Neural progenitor cell (in vitro differentiated cells): ENCODE measurements around the gene MYOF. TPM values are rescaled to one million over a fixed set of nuclear protein-coding genes. Genes with fewer than 3 reads are reported as not detected.
"Not testable (repeated sequence)": the region's sequence is repeated elsewhere in the genome, so short reads cannot be mapped to it uniquely, and the experiment has no call there.

ENCODE experiments used
- DNase-seq: peaks from one replicate; pipeline ENCODE4 v3.0.0-alpha.2; 2016; ENCODE audit warnings: low spot score
- H2AFZ ChIP-seq: fragments of 200-600 bp; sonication (generic); replicated peaks from 2 replicates; pipeline ENCODE4 v1.6.1; 2016; ENCODE audit warnings: antibody characterized with exemption
- H3F3A ChIP-seq: fragments of 200-600 bp; sonication (generic); 2 replicates; pipeline ENCODE4 v1.6.1; 2016; ENCODE audit warnings: antibody characterized with exemption, low read depth
- H3K27ac ChIP-seq: fragments of 200-600 bp; sonication (generic); 2 replicates; pipeline ENCODE4 v1.5.1; 2016; ENCODE audit warnings: mild to moderate bottlenecking
- H3K27me3 ChIP-seq: fragments of 200-600 bp; sonication (generic); 2 replicates; pipeline ENCODE4 v1.6.1; 2016; ENCODE audit warnings: mild to moderate bottlenecking, moderate library complexity
- H3K36me3 ChIP-seq: fragments of 200-600 bp; sonication (generic); 2 replicates; pipeline ENCODE4 v1.5.1; 2016
- H3K4me1 ChIP-seq: fragments of 200-600 bp; sonication (generic); 2 replicates; pipeline ENCODE4 v1.6.1; 2016; ENCODE audit warnings: mixed run types
- H3K4me2 ChIP-seq: fragments of 200-600 bp; sonication (generic); 2 replicates; pipeline ENCODE4 v1.6.1; 2016
- H3K4me3 ChIP-seq: fragments of 200-600 bp; sonication (generic); 2 replicates; pipeline ENCODE4 v1.5.1; 2016
- H3K79me2 ChIP-seq: fragments of 200-600 bp; sonication (generic); 2 replicates; pipeline ENCODE4 v1.6.1; 2016; ENCODE audit warnings: low read depth
- H3K9ac ChIP-seq: fragments of 200-600 bp; sonication (generic); 2 replicates; pipeline ENCODE4 v1.6.1; 2016
- H3K9me3 ChIP-seq: fragments of 200-600 bp; sonication (generic); 2 replicates; pipeline ENCODE4 v1.5.1; 2016; ENCODE audit warnings: low read depth
- H4K20me1 ChIP-seq: fragments of 200-600 bp; sonication (generic); 2 replicates; pipeline ENCODE4 v1.6.1; 2016; ENCODE audit warnings: low read depth
- H3K27ac Mint-ChIP-seq: 3 replicates; pipeline ENCODE4 v1.8.0; 2021; ENCODE audit warnings: mixed read lengths
- H3K27me3 Mint-ChIP-seq: 2 replicates; pipeline ENCODE4 v1.8.0; 2022; ENCODE audit warnings: low read depth, mild to moderate bottlenecking, inconsistent platforms, moderate library complexity, mixed read lengths; ENCODE audit not compliant: insufficient read depth
- H3K36me3 Mint-ChIP-seq: 3 replicates; pipeline ENCODE4 v1.8.0; 2021; ENCODE audit warnings: mixed read lengths
- H3K4me1 Mint-ChIP-seq: 3 replicates; pipeline ENCODE4 v1.8.0; 2021; ENCODE audit warnings: mixed read lengths
- H3K4me3 Mint-ChIP-seq: 3 replicates; pipeline ENCODE4 v1.8.0; 2021; ENCODE audit warnings: mild to moderate bottlenecking, moderate library complexity, mixed read lengths
- H3K9me3 Mint-ChIP-seq: 3 replicates; pipeline ENCODE4 v1.8.0; 2020; ENCODE audit warnings: mixed read lengths
- EZH2 ChIP-seq: fragments of 200-600 bp; sonication (generic); IDR thresholded peaks from 2 replicates; pipeline ENCODE4 v1.6.1; 2017; ENCODE audit warnings: antibody characterized with exemption, mild to moderate bottlenecking, moderate library complexity
- EZH2phosphoT487 ChIP-seq: fragments of 200-600 bp; sonication (generic); IDR thresholded peaks from 2 replicates; pipeline ENCODE4 v1.6.1; 2017; ENCODE audit warnings: antibody characterized with exemption
- total RNA-seq: library from RNA; depleted of rRNA; stranded (reverse); fragments of >200 nt; gene quantifications from 2 replicates; pipeline ENCODE4 v1.2.3, GENCODE V29; 2015; ENCODE audit warnings: low replicate concordance
- TF ChIP-seq, protein P1 (sequence below): fragments of 200-600 bp; sonication (generic); IDR thresholded peaks from 2 replicates; pipeline ENCODE4 v1.5.1; 2017; ENCODE audit warnings: antibody characterized with exemption, mild to moderate bottlenecking

Gene MYOF
- total RNA-seq, 1 donor from 2014 or later = 1.6 TPM

- H3K4me3 ChIP-seq = no peak overlapping the region
- H3K4me2 ChIP-seq = no peak overlapping the region
- H3K9me3 ChIP-seq = no peaks in the 10 kb centered on the region
- H3K4me3 Mint-ChIP-seq = no peak overlapping the region
- no peak overlapping the region for H3K9ac ChIP-seq
- H3K36me3 Mint-ChIP-seq = no peaks in the 10 kb centered on the region
- no peak overlapping the region for H2AFZ ChIP-seq
- H3K27me3 Mint-ChIP-seq = no peaks in the 10 kb centered on the region
- DNase-seq = no peak
- peaks cover 5% of the 10 kb centered on the region for H3K4me1 ChIP-seq
- H3F3A ChIP-seq = no peaks in the 10 kb centered on the region
- no peak overlapping the region for H3K27ac ChIP-seq
- H3K4me1 Mint-ChIP-seq = peaks cover 31% of the 10 kb centered on the region
- H3K9me3 Mint-ChIP-seq = peaks cover 4% of the 10 kb centered on the region
- peak overlapping the region; percentile 82 for H3K27ac Mint-ChIP-seq
- H3K36me3 ChIP-seq = no peaks in the 10 kb centered on the region
- TF ChIP-seq EZH2phosphoT487 (no peak), EZH2 (no peak)
- TF ChIP-seq, protein P1, sequence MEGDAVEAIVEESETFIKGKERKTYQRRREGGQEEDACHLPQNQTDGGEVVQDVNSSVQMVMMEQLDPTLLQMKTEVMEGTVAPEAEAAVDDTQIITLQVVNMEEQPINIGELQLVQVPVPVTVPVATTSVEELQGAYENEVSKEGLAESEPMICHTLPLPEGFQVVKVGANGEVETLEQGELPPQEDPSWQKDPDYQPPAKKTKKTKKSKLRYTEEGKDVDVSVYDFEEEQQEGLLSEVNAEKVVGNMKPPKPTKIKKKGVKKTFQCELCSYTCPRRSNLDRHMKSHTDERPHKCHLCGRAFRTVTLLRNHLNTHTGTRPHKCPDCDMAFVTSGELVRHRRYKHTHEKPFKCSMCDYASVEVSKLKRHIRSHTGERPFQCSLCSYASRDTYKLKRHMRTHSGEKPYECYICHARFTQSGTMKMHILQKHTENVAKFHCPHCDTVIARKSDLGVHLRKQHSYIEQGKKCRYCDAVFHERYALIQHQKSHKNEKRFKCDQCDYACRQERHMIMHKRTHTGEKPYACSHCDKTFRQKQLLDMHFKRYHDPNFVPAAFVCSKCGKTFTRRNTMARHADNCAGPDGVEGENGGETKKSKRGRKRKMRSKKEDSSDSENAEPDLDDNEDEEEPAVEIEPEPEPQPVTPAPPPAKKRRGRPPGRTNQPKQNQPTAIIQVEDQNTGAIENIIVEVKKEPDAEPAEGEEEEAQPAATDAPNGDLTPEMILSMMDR = no peak
- H3K79me2 ChIP-seq = no peaks in the 10 kb centered on the region
- no peaks in the 10 kb centered on the region for H4K20me1 ChIP-seq
- no peaks in the 10 kb centered on the region for H3K27me3 ChIP-seq
Measured at GRCh38 chr10:93471110-93471651, 11.0 kb downstream of the MYOF start.

- no peaks in the 10 kb centered on the region for H3K79me2 ChIP-seq
- no peaks in the 10 kb centered on the region for H3K9me3 ChIP-seq
- H2AFZ ChIP-seq = no peak overlapping the region
- no peak for DNase-seq
- peaks cover 5% of the 10 kb centered on the region for H3K4me1 ChIP-seq
- H3K27me3 Mint-ChIP-seq = peaks cover 2% of the 10 kb centered on the region
- TF ChIP-seq EZH2phosphoT487 = no peak
- TF ChIP-seq, protein P1 = no peak
- TF ChIP-seq EZH2 = no peak
- H3K9me3 Mint-ChIP-seq = peaks cover 4% of the 10 kb centered on the region
- H3K36me3 ChIP-seq = no peaks in the 10 kb centered on the region
- H3K4me3 Mint-ChIP-seq = no peak overlapping the region
- no peaks in the 10 kb centered on the region for H4K20me1 ChIP-seq
- no peaks in the 10 kb centered on the region for H3K27me3 ChIP-seq
- H3F3A ChIP-seq = no peaks in the 10 kb centered on the region
- peak overlapping the region; percentile 37 for H3K27ac Mint-ChIP-seq
- no peak overlapping the region for H3K4me2 ChIP-seq
- peaks cover 37% of the 10 kb centered on the region for H3K4me1 Mint-ChIP-seq
- no peaks in the 10 kb centered on the region for H3K36me3 Mint-ChIP-seq
- no peak overlapping the region for H3K4me3 ChIP-seq
- H3K9ac ChIP-seq = no peak overlapping the region
- no peak overlapping the region for H3K27ac ChIP-seq
Measured at GRCh38 chr10:93469454-93469853, 12.7 kb downstream of the MYOF start.

- Histone ChIP-seq H3K36me3 (no peaks in the 10 kb centered on the region), H3K4me1 (peaks cover 2% of the 10 kb centered on the region), H2AFZ (no peak overlapping the region), H3K4me2 (no peak overlapping the region), H3K79me2 (no peaks in the 10 kb centered on the region), H3K9ac (no peak overlapping the region), H3K9me3 (no peaks in the 10 kb centered on the region), H3K27me3 (no peaks in the 10 kb centered on the region), H3K27ac (no peak overlapping the region), H3K4me3 (no peak overlapping the region), H3F3A (no peaks in the 10 kb centered on the region), H4K20me1 (no peaks in the 10 kb centered on the region)
- Mint-ChIP-seq H3K9me3 (peaks cover 4% of the 10 kb centered on the region), H3K27ac (peak overlapping the region; percentile 93), H3K27me3 (peaks cover 2% of the 10 kb centered on the region), H3K4me1 (peaks cover 35% of the 10 kb centered on the region), H3K36me3 (no peaks in the 10 kb centered on the region), H3K4me3 (no peak overlapping the region)
- DNase-seq = no peak
- TF ChIP-seq, protein P1 = no peak
- TF ChIP-seq EZH2phosphoT487 (no peak), EZH2 (no peak)
Measured at GRCh38 chr10:93468461-93469213, 13.5 kb downstream of the MYOF start.

- not testable (repeated sequence) for H3F3A ChIP-seq, H2AFZ ChIP-seq, H3K9me3 Mint-ChIP-seq, H3K4me3 Mint-ChIP-seq, H3K4me1 ChIP-seq, H3K9me3 ChIP-seq, H3K27me3 Mint-ChIP-seq, H3K4me2 ChIP-seq, H3K27ac ChIP-seq, H4K20me1 ChIP-seq, H3K36me3 ChIP-seq, H3K36me3 Mint-ChIP-seq, H3K79me2 ChIP-seq, DNase-seq, H3K27ac Mint-ChIP-seq, H3K27me3 ChIP-seq, H3K9ac ChIP-seq, H3K4me3 ChIP-seq
- peaks cover 39% of the 10 kb centered on the region for H3K4me1 Mint-ChIP-seq
Measured at GRCh38 chr10:93467635-93468034, 14.5 kb downstream of the MYOF start.
